HG03457 (cell line): ENCODE data around the gene HIPK3.
"Not testable (repeated sequence)": the region's sequence is repeated elsewhere in the genome, so short reads cannot be mapped to it uniquely, and the experiment has no call there.

ENCODE experiments used
- ATAC-seq: cut with Tn5 transposase; IDR thresholded peaks from one replicate; pipeline ENCODE4 v1.9.1; 2021; ENCODE audit warnings: moderate number of reproducible peaks; ENCODE audit not compliant: unreplicated experiment

Gene HIPK3

DNA sequence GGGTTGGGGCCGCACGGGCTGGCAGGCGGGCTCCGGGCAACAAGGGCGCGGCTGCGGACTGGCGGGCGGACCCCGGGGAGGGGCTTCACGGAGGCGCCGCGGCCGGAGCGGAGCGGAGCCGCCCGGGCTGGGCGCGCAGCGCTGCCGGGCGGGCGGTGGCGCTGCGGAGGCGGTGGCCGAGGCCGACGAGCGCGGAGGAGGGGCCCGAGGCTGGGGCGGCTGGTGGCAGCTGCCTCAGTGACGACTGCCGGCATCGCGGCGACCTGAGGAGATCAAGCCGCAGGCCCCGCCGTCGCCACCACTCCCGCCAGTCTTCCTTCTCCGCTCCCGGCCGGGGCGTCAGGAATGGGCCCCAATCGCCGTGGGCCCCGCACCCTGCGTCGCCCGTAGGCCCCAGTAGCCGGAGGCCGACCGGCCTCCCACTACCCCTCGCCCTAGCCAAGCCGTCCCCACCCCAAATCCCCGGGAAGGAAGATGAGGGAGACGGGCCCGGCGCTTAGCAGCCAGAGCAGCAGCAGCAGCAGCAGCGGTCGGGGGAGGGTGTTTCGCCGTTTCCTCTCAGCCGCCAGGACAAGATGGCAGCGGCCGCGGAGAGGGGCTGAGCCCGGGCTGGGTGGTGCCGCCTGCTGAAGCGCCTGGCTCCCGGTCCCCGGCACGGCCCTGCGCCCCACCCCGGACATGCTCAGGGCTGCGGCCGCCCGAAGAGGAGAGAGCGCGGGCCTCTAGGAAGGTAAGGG lies at the start of gene HIPK3:
Gene HIPK3 (plus strand): TSS at position 222 of the 737 bp plus-strand sequence.
- peak; percentile 69 for ATAC-seq

DNA sequence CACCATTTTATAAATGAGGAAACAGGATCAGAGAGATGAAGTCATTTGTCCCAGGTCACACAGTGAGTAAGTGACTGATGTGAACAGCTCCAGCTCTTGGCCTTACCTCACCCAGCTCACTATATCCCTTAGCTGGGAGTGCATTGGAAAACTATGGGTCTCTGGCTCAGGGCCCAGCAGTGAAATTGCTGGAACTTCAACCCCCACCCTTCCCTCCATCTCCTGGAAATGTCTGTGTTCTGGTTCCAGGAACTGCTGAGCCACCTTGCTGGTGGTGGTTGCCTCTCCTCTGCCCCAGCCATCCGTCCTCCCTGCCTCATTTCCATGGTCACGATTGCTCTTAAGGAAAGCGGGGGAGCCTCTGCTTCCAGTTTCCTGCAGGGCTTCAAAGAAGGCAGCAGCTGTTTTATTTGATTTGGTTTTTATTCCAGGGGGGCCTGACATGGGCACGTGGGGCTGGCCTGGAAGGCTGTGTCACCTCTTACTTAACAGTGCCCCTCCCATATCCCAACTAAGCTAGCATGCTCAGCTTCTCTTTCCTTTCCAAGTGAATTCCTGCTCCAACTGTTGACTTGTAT lies 49.7 kb upstream of the HIPK3 start:
- no peak for ATAC-seq

DNA sequence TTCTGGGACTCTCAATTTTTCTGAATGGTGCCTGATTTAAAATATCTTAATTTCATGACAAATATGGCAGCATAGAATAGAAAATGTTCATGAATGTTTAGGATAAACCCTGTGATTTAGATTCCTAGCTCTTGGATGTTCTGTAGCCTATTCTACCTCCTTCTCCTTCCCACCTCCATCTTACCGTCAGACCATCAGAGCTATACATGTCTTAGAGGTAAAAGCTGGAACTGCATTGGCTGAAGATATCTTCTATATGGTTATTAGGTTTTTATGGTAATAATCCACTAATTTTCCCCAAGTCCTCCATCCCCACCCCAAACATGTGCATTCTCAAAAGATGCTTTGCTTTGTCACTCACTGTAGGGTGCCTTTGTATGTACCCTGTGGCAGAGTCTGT lies 49.0 kb upstream of the HIPK3 start:
- ATAC-seq: no peak

DNA sequence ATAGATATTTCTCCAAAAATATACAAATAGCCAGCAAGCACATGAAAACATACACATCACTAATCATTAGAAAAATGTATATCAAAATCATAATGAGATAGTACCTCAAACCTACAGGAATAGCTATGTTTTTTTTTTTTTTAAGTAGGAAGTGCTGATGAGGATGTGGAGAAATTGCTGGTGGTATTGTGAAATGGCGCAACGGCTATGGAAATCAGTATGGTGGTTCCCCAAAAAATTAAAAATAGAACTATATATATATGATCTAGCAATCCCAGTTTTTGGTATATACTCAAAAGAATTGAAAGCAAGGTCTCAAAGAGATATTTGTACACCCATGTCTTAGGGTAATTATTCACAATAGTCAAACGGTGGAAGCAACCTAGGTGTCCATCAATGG lies 46.0 kb upstream of the HIPK3 start:
- ATAC-seq: no peak

DNA sequence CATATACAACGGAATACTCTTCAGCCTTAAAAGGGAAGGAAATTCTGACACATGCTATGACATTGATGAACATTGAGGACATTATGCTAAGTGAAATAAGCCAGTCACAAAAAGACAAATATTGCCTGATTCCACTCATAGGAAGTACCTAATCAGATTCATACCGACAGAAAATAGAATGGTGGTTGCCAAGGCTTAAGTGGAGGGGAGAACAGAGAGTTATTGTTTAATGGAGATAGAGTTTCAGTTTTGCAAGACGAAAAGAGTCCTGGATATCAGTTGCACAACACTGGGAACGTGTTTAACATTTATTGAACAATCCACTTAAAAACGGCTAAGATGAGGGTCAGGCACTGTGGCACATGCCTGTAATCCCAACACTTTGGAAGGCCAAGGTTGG lies 45.6 kb upstream of the HIPK3 start:
- ATAC-seq: no peak

DNA sequence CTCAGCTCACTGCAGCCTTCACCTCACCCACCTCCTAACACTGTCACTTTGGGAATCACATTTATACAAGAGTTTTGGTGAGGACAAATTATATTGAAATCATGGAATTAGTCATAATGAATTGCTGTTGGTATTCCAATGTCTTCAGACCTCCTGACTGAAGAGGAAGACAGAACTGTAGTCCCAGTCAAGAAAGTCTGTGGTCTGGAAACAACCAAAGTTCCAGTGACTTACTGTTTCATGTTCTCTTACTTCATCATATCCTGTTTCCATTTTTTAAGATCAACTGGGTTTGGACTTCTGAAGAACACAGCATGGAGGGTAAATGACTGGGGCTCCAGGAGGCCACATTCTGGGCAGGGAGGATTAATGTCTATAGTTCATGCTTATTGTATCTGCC lies 43.0 kb upstream of the HIPK3 start:
- ATAC-seq: no peak

DNA sequence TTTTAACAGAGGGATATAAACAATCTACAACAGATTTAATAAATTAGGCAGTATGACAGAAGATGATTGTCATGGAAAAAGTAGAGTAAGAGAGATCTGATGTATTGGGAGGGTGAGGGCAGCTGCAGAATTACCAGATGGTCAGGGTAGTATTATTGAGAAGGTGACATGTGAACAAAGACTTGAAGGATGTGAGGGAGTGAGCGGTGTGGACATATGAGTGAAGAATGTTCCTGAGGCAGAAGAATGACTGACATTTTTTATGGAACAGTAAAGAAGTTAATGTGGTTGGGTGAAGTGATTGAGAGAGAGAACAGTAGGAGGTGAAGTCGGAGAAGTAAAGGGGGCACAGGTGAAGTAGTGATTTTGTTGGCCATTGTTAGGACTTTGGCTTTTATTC lies 42.4 kb upstream of the HIPK3 start:
- ATAC-seq: no peak

DNA sequence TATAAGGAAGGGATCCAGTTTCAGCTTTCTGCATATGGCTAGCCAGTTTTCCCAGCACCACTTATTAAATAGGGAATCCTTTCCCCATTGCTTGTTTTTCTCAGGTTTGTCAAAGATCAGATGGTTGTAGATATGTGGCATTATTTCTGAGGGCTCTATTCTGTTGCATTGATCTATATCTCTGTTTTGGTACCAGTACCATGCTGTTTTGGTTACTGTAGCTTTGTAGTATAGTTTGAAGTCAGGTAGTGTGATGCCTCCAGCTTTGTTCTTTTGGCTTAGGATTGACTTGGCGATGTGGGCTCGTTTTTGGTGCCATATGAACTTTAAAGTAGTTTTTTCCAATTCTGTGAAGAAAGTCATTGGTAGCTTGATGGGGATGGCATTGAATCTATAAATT lies 40.5 kb upstream of the HIPK3 start:
- not testable (repeated sequence) for ATAC-seq

DNA sequence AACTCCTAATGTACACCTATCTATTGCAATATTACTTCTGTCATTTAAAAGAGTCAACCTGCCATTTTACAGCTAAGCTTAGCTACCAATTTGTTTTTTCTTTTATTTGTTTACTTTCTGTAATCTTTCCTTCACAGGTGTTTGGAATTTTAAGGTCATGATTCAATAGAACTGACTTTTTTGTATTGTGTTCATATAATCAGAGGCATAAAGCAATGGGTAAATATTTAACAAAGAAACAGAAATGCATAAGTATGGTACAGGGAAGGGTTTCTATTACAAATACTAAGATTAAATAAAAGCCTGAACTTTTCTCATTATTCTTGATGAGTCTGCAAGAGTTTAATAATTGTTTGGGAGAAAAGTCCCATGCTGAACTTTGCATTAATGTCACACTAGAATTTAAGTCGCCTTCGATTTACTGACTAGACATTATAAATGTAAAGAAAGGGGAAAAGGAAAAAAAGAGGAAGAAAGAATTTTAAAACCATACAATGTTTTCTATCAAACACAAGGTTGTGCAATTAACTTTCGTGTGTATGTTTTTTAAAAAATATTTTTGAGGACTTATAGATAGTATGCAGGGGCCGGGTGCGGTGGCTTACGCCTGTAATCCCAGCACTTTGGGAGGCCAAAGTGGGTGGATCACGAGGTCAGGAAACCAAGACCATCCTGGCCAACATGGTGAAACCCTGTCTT lies 35.0 kb upstream of the HIPK3 start:
- ATAC-seq: no peak

DNA sequence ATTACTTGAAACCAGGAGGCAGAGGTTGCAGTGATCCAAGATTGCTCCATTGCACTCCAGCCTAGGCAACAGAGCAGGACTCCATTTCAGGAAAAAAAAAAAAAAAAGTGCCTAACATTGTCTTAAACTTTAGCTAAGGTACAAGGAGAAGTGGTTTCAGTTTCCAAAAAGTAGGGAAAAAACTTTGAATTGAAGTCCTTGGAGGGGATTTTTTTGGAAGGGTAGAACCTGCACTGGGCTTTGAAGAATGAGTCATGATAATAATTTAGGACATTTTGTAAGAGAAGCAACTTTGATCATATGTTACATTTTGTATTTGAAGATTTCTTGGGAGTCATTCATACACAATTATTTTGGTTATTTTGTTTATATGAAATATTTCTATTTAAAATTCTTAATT lies 31.8 kb upstream of the HIPK3 start:
- no peak for ATAC-seq

DNA sequence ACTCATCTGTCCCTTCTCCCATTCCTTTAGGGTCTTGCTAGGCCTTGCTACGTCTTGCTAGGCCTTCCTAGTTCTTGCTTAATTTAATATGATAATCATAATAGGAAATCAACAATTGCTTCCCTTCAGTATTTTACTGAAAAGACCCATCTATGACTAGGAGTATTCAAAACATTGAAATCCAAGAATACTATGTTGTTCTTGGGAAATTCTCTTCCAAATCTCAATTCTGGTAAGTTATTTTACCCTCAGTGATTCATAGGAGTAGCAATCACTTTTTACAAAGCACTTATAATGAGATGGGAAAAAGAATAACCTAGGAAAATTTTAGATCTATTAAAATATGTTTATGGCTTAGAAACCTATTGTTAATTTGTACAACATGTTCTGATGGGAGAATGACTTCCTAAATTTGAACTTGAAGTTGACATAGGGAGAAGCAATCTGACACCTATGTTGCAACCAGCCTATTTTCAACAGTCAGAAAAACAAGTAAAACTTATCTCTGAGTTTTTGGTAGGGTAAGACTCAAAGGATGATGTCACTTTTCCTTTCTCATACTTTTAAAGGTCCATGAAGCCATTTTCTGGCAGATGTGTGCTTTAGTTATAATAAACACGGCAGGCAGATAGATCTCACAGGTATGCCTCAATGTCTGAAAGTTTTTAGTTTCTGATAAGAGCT lies 29.5 kb upstream of the HIPK3 start:
- no peak for ATAC-seq

DNA sequence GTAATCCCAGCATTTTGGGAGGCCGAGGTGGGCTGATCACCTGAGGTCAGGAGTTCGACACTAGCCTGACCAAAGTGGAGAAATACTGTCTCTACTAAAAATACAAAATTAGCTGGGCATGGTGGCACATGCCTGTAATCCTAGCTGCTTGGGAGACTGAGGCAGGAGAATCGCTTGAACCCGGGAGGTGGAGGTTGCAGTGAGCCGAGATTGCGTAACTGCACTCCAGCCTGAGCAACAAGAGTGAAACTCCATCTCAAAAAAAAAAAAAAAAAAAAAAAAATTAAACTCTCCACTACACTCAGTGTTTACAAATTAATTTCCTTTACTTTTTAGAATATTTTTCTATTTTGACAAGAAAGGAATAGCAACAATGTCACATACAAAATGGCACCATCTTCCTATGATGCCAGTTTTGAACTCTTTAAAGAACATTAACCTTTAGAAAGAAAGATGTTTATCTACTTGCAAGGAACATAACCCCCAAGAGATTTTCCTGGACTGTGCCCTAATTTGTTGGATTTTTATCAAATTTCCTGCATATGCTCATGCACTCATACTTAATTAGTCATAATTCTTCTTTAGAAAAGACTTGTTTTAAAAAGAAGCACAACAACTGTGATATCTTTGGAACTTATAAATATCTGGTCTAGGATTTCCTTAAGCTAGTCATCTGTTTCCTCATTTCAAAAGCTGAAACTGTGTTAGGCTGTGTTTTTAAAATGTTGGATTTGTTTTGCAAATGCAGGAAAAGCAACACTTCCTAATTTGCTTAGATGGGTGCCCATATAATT lies 22.6 kb upstream of the HIPK3 start:
- no peak for ATAC-seq

DNA sequence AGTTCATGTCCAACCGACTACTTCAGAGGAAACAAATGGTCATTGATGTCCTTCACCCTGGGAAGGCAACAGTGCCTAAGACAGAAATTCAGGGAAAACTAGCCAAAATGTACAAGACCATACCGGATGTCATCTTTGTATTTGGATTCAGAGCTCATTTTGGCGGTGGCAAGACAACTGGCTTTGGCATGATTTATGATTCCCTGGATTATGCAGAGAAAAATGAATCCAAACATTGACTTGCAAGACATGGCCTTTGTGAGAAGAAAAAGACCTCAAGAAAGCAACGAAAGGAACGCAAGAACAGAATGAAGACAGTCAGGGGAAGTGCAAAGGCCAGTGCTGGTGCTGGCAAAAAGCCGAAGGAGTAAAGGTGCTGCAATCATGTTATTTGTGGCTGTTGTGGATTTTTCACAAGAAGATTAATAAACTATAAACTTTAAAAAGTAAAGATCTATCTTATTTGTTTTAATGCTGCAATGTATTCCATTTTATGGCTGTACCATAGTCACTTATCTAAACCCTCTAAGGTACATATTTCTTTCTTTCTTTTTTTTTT lies 20.1 kb upstream of the HIPK3 start:
- no peak for ATAC-seq

DNA sequence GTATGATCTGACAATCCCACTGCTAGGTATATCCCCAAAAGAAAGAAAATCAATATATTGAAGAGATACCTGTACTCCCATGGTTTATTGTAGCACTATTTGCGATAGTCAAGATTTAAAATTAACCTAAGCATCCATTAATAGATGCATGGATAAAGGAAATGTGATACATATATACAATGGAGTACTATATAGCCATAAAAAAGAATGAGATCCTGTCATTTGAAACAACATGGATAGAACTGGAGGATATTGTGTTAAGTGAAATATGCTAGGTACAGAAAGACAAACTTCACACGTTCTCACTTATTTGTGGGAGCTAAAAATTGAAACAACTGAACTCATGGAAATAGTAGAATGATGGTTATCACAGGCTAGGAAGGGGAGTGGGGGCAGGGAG lies 14.6 kb upstream of the HIPK3 start:
- ATAC-seq: no peak

DNA sequence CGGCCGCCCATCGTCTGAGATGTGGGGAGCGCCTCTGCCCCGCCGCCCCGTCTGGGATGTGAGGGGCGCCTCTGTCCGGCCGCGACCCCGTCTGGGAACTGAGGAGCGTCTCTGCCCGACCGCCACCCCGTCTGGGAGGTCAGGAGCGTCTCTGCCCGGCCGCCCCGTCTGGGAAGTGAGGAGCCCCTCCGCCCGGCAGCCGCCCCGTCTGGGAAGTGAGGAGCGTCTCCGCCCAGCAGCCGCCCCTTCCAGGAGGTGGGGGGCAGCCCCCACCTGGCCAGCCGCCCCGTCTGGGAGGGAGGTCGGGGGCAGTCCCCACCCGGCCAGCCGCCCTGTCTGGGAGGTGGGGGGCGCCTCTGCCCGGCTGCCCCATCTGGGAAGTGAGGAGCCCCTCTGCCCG lies 13.5 kb upstream of the HIPK3 start:
- not testable (repeated sequence) for ATAC-seq

DNA sequence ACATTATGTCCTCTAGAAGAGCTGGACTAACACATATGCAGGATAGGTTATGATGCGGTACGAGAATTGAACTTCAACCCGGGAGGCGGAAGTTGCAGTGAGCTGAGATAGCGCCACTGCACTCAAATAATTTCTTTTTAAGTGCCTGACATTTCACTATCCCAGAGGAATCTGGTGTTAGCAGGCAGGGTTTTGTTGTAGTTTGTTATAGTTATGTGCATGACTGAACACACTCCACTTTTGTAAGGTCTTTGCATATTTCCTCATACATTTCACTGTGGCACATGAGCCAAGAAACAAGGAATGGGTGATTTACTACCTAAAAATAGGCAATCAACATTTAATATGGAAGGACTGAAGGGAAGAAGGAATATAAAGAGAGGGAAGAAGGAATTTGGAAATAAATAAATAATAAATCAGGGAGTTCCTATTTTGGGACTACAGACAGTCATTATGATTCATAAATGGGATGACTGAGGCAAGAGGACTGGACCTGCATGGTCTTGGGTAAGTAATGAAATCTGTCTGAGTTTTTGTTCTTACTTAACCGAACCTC lies 8.7 kb upstream of the HIPK3 start:
- no peak for ATAC-seq

DNA sequence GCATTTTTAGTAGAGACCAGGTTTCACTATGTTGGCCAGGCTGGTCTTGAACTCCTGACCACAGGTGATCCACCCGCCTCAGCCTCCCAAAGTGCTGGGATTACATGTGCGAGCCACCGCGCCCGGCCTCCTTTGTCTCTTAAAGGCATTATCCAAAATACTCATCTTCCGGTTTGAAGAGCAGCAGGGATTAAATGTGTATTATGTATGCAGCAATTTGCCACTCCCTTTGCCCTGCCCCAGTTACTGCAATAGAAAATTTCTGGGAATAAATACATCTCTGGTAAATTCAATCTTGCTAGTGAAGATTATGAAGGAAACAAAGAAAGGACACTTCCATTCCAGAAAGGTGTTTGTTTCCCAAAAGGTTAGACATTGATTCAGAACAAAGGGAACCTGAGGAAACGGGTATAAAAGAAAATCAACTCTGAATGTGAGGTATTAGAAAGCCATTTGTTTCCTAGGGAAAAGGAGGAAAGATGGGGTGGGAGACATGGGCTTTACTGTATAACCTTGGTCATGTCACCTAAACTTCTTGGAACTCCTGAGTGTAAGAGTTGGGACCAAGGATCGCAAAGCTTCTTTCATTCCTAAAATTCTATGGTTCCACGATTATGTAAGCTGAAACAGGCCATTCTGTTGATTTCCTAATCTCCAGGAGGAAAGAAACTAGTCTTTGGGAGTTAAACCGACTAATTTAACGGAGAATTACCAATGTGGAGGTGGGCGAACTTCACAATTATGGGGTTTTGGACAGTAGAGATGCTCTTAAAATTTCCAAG lies 959 bp upstream of the HIPK3 start:
- ATAC-seq: no peak

DNA sequence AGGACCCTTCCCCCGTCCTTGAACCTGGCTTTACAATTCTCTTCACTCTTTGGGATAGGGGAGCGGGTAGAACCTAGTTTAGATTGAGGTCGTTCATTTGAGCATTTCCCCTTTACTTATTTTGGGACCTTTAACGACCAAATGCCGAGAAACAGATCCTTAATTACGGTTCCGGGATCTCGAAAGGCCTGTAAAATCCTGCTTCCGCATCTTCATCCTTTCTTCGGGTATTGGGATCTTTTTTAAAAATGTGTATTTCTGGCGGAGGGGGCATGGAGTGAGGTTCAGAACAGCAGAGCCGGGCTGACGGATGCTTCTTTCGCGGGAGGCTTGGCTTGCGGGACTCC lies 395 bp upstream of the HIPK3 start:
- ATAC-seq: no peak

DNA sequence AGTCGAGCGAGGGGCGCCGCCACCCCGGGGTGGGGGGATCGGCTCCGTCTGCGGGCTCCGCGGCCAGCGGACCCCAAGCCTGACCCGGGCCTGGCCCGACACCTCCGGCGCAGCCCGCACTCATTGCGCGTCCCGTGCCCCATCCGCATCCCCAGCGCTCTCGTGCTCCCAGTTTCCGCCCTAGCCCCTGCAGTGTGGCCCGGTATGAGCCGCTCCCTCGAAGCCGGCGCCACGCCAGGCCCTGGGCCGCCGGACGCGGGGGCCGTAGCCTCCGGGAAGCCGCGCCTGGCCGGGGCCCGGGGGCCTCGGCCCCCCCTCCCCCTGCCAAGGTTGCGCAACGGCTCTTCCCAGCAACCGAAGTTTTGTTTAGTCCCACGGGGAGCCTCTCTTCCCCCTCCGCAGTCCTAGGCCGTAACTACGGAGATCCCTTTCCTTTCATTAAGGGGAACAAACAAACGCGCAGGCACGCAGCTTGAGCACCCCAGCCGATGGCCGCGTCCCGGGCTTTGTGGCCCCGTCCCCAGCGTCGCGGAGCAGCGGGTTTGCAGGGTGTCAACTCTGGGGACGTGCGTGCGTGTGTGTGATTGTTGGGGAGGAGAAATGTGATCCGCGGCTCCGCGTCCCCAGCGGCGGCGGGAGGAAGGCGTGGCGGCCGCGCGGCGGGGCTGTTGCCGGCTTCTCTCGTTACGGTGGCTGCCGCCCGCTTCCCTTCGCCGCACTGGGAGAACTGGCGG lies 883 bp downstream of the HIPK3 start:
- ATAC-seq: peak; percentile 28
